Small intestine (tissue), 7 donors: ENCODE data around the gene EXOG. TPM values are rescaled to one million over a fixed set of nuclear protein-coding genes. Genes with fewer than 3 reads are reported as not detected.

ENCODE experiments used
- DNase-seq, 2 donors: peaks; one replicate each; pipeline versions ENCODE4 v3.0.0 to v3.0.0-alpha.2; 2013
- FAIRE-seq: peaks from 2 replicates; lab custom pipeline; 2012; peaks lifted over from hg19 to GRCh38; lab: Jason Lieb, UNC
- H3K27ac ChIP-seq, 3 donors: one replicate each; pipeline ENCODE4 v1.5.1; 2013; ENCODE audit warnings: low read length in 2 of 3, mild to moderate bottlenecking in 2 of 3, control low read depth in 1 of 3, inconsistent platforms in 1 of 3, low read depth in 1 of 3, moderate library complexity in 1 of 3
- H3K27me3 ChIP-seq, 3 donors: one replicate each; pipeline ENCODE4 v1.6.1; 2013; ENCODE audit warnings: low read length in 3 of 3, inconsistent platforms in 1 of 3; ENCODE audit not compliant: control insufficient read depth in 3 of 3, insufficient read depth in 3 of 3
- H3K36me3 ChIP-seq, 3 donors: one replicate each; pipeline ENCODE4 v1.6.1; 2013; ENCODE audit warnings: low read length in 3 of 3, inconsistent platforms in 1 of 3, low read depth in 1 of 3, mild to moderate bottlenecking in 1 of 3, moderate library complexity in 1 of 3; ENCODE audit not compliant: control insufficient read depth in 3 of 3, insufficient read depth in 2 of 3
- H3K4me1 ChIP-seq, 3 donors: one replicate each; pipeline ENCODE4 v1.6.1; 2013; ENCODE audit warnings: low read length in 2 of 3, inconsistent platforms in 1 of 3, low read depth in 1 of 3, mild to moderate bottlenecking in 1 of 3, moderate library complexity in 1 of 3; ENCODE audit not compliant: control insufficient read depth in 3 of 3, insufficient read depth in 2 of 3
- H3K4me3 ChIP-seq, 3 donors: one replicate each; pipeline ENCODE4 v1.5.1; 2013; ENCODE audit warnings: low read length in 3 of 3, control low read depth in 1 of 3, inconsistent platforms in 1 of 3, low read depth in 1 of 3, mild to moderate bottlenecking in 1 of 3, moderate library complexity in 1 of 3
- H3K9me3 ChIP-seq, 2 donors: one replicate each; pipeline ENCODE4 v1.6.1; 2013; ENCODE audit warnings: low read depth in 1 of 2, low read length in 1 of 2; ENCODE audit not compliant: control insufficient read depth in 2 of 2, insufficient read depth in 1 of 2
- WGBS, 3 donors: extraction: QIAGEN DNeasy Blood & Tissue Kit; methylation state at CpG; one replicate each; pipeline ENCODE4 v1.1.7; 2013; 5-methylcytosine and 5-hydroxymethylcytosine counted together
- polyA plus RNA-seq, 4 donors: library from polyadenylated mRNA; stranded (reverse) in 3 of 4; unstranded in 1 of 4; fragments of 200-250 nt in 3 of 4; fragments of 120-200 nt in 1 of 4; gene quantifications; one replicate each; pipeline versions ENCODE4 v1.2.1 to v1.2.3, GENCODE V29; 2013
- donor health status: healthy with polysubstance abuse.
- donor health status: control.
- donor health status: control.
- donor health status: Bipolar disorder and iron deficiency.
- donor health status: healthy.

EXOG gene
- polyA plus RNA-seq, 4 donors: 1.3 to 9.3 (median 3.7) TPM

DNA sequence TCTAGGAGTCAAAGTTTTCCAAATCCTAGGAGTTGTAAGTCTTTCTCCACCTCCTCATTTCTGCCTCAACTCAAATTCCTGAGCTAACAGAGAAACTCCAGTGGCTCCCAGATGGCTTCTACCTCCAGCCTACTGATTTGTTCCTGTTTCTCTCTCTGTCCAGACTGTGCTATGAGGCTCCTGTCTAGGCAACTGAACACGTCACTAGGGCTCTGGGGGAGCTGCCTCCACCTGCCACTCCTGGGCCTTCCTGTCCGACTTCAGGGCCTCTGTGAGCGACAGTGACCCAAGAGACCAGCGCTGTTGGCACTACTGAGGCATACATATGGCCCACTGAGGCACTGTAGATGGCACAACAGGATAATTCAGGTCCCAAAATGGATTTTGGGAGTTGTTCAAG is 71.4 kb downstream of the EXOG start:
- DNase-seq (no peak), FAIRE-seq (no peak)
- H3K36me3 ChIP-seq: no peaks in the 10 kb centered on the region
- H3K27me3 ChIP-seq: no peaks in the 10 kb centered on the region
- no peaks in the 10 kb centered on the region for H3K4me1 ChIP-seq
- H3K4me3 ChIP-seq: no peak overlapping the region
- H3K27ac ChIP-seq: no peak overlapping the region
- 76 to 86% (median 82%) methylated on average over 4 of the region's 4 CpGs for WGBS, 3 donors
- H3K9me3 ChIP-seq: no peaks in the 10 kb centered on the region

GRCh38 chr3:38573111-38573510 is 77.0 kb downstream of the EXOG start:
- DNase-seq (no peak), FAIRE-seq (no peak)
- Histone ChIP-seq H3K4me1 (no peaks in the 10 kb centered on the region), H3K36me3 (no peaks in the 10 kb centered on the region), H3K27me3 (peaks cover 0 to 2% (median 0%) of the 10 kb centered on the region in 3 donors), H3K4me3 (no peak overlapping the region), H3K27ac (no peak overlapping the region), H3K9me3 (peaks cover 0 to 6% of the 10 kb centered on the region in 2 donors)
- 93 to 94% (median 93%) methylated on average over 3 of the region's 3 CpGs for WGBS, 3 donors

- H3K4me3 ChIP-seq: no peak overlapping the region
- WGBS, 3 donors: 63 to 72% (median 68%) methylated on average over 3 of the region's 3 CpGs
- FAIRE-seq (no peak), DNase-seq (no peak)
- H3K36me3 ChIP-seq: no peaks in the 10 kb centered on the region
- H3K9me3 ChIP-seq: peaks cover 0 to 6% of the 10 kb centered on the region in 2 donors
- no peak overlapping the region for H3K27ac ChIP-seq
- no peaks in the 10 kb centered on the region for H3K4me1 ChIP-seq
- H3K27me3 ChIP-seq: peaks cover 0 to 2% (median 0%) of the 10 kb centered on the region in 3 donors
Observed at GRCh38 chr3:38573556-38573955, 77.4 kb downstream of the EXOG start.

GRCh38 chr3:38574411-38575278 is 78.5 kb downstream of the EXOG start:
- DNase-seq (no peak), FAIRE-seq (no peak)
- H3K9me3 ChIP-seq: peaks cover 0 to 6% of the 10 kb centered on the region in 2 donors
- no peaks in the 10 kb centered on the region for H3K4me1 ChIP-seq
- 73 to 77% (median 77%) methylated on average over 6 of the region's 6 CpGs for WGBS, 3 donors
- H3K27ac ChIP-seq: no peak overlapping the region
- H3K4me3 ChIP-seq: no peak overlapping the region
- peaks cover 0 to 2% (median 0%) of the 10 kb centered on the region in 3 donors for H3K27me3 ChIP-seq
- no peaks in the 10 kb centered on the region for H3K36me3 ChIP-seq

GRCh38 chr3:38575279-38575843 is 79.2 kb downstream of the EXOG start:
- Histone ChIP-seq H3K27ac (no peak overlapping the region), H3K9me3 (peaks cover 0 to 6% of the 10 kb centered on the region in 2 donors), H3K4me3 (no peak overlapping the region), H3K4me1 (no peaks in the 10 kb centered on the region), H3K36me3 (no peaks in the 10 kb centered on the region), H3K27me3 (peaks cover 0 to 2% (median 0%) of the 10 kb centered on the region in 3 donors)
- no peak for FAIRE-seq
- DNase-seq: no peak
- 87 to 93% (median 91%) methylated on average over 18 of the region's 18 CpGs for WGBS, 3 donors

Other genes starting within 250 kb of the EXOG start
- under 1 TPM in 2 of 4 donors, not detected in 2; 0.15 to 0.18 TPM for gene SLC22A13, start 230.5 kb upstream of the EXOG start, polyA plus RNA-seq
- under 1 TPM in 3 of 4 donors, not detected in 1; 0.04 to 0.27 (median 0.09) TPM for gene SLC22A14, start 214.0 kb upstream of the EXOG start, polyA plus RNA-seq
- 10 to 100 TPM in 1 of 4 donors, 1 to 10 TPM in 3; 4.3 to 33.0 (median 5.9) TPM for gene XYLB, start 149.6 kb upstream of the EXOG start, polyA plus RNA-seq
- gene ACVR2B, start 42.5 kb upstream of the EXOG start, polyA plus RNA-seq: 1 to 10 TPM in 2 of 4 donors, under 1 TPM in 2; 0.22 to 8.3 (median 1.1) TPM
- gene SCN5A, start 153.3 kb downstream of the EXOG start, polyA plus RNA-seq: under 1 TPM in 3 of 4 donors, not detected in 1; 0.27 to 0.75 (median 0.68) TPM